HG02870 (cell line): ENCODE results near the gene KRTAP2-3.
"Not testable (repeated sequence)": the region's sequence is repeated elsewhere in the genome, so short reads cannot be mapped to it uniquely, and the experiment has no call there.

Source experiments
- ATAC-seq: cut with Tn5 transposase; IDR thresholded peaks from one replicate; pipeline ENCODE4 v1.9.1; 2021; ENCODE audit warnings: mild to moderate bottlenecking, moderate library complexity; ENCODE audit not compliant: unreplicated experiment

Gene KRTAP2-3

GRCh38 chr17:41060052-41060604 is at the start of gene KRTAP2-3:
TSS of gene KRTAP2-3 (minus strand) at chr17:41060114. CDS start at chr17:41060050, 64 bp downstream.
- no peak for ATAC-seq

GRCh38 chr17:41108728-41109386 is 48.9 kb upstream of the KRTAP2-3 start:
- not testable (repeated sequence) for ATAC-seq

- ATAC-seq, result no peak
Observed at GRCh38 chr17:41107941-41108450, 48.1 kb upstream of the KRTAP2-3 start.

GRCh38 chr17:41105347-41105746 is 45.4 kb upstream of the KRTAP2-3 start, which contains the start of gene KRTAP4-9:
TSS of gene KRTAP4-9 (plus strand) at chr17:41105389. CDS start at chr17:41105389, 0 bp downstream.
- ATAC-seq, result not testable (repeated sequence)

GRCh38 chr17:41104386-41105038 is 44.6 kb upstream of the KRTAP2-3 start:
- not testable (repeated sequence) for ATAC-seq

- no peak for ATAC-seq
Observed at GRCh38 chr17:41103896-41104295, 44.0 kb upstream of the KRTAP2-3 start.

- no peak for ATAC-seq
Observed at GRCh38 chr17:41101586-41102259, 41.8 kb upstream of the KRTAP2-3 start, which contains the start of gene KRTAP4-16. TSS of gene KRTAP4-16 (minus strand) at chr17:41102209. CDS start at chr17:41102209, 0 bp downstream.

GRCh38 chr17:41099682-41100480 is 40.0 kb upstream of the KRTAP2-3 start:
- ATAC-seq, result not testable (repeated sequence)

GRCh38 chr17:41098481-41098880 is 38.6 kb upstream of the KRTAP2-3 start:
- ATAC-seq, result no peak

- ATAC-seq, result no peak
Observed at GRCh38 chr17:41098042-41098441, 38.1 kb upstream of the KRTAP2-3 start, which contains the start of gene KRTAP4-8. TSS of gene KRTAP4-8 (minus strand) at chr17:41098142. CDS start at chr17:41098084, 58 bp downstream.

GRCh38 chr17:41096055-41096454 is 36.1 kb upstream of the KRTAP2-3 start:
- ATAC-seq, result no peak

GRCh38 chr17:41088760-41089352 is 28.9 kb upstream of the KRTAP2-3 start:
- not testable (repeated sequence) for ATAC-seq

GRCh38 chr17:41084100-41084856 is 24.4 kb upstream of the KRTAP2-3 start, which contains the start of gene KRTAP4-7:
TSS of gene KRTAP4-7 (plus strand) at chr17:41084150. CDS start at chr17:41084207, 57 bp downstream.
- ATAC-seq, result not testable (repeated sequence)

- not testable (repeated sequence) for ATAC-seq
Observed at GRCh38 chr17:41083427-41083826, 23.5 kb upstream of the KRTAP2-3 start.

GRCh38 chr17:41082626-41083025 is 22.7 kb upstream of the KRTAP2-3 start:
- no peak for ATAC-seq

- ATAC-seq, result no peak
Observed at GRCh38 chr17:41076788-41077187, 16.9 kb upstream of the KRTAP2-3 start.

- ATAC-seq, result no peak
Observed at GRCh38 chr17:41073676-41074075, 13.8 kb upstream of the KRTAP2-3 start.

GRCh38 chr17:41071606-41072360 is 11.9 kb upstream of the KRTAP2-3 start:
- ATAC-seq, result no peak
